ENCODE results near the gene ZBTB21. TPM values are rescaled to one million over a fixed set of nuclear protein-coding genes. Genes with fewer than 3 reads are reported as not detected.

ZBTB21 gene
- total RNA-seq, 6 donors from 2014 or later, result 12.4 to 28.3 (median 16.7) TPM

DNA sequence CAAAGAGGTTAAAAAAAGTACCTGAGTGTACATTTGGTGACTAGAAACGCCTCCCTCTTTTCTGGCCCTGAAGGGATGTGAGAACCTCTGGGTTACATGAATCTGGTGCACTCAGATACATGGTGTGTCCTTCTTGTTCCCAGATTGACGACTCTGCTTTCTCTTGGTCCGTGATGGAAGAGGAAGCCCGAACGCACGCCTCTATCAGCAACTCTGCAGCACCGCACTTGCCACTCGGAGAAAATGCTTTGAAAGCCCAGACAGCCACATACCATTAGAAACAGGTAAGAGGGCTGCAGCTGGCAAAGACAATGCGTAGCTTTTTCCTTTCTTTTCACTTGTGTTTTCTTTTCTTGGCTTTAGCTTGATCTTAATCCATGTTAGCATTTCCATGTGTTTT lies 21.1 kb upstream of the ZBTB21 start:
- no peak overlapping the region for H3K27ac ChIP-seq
- 72 to 85% methylated on average over 9 of the region's 9 CpGs for WGBS, 2 donors
- TF ChIP-seq POLR2A (IDR thresholded peaks at IDR 0.05) (no peak), POLR2AphosphoS5 (IDR thresholded peaks at IDR 0.05) (no peak), EP300 (IDR thresholded peaks at IDR 0.05) (no peak)
- TF ChIP-seq, protein P1, sequence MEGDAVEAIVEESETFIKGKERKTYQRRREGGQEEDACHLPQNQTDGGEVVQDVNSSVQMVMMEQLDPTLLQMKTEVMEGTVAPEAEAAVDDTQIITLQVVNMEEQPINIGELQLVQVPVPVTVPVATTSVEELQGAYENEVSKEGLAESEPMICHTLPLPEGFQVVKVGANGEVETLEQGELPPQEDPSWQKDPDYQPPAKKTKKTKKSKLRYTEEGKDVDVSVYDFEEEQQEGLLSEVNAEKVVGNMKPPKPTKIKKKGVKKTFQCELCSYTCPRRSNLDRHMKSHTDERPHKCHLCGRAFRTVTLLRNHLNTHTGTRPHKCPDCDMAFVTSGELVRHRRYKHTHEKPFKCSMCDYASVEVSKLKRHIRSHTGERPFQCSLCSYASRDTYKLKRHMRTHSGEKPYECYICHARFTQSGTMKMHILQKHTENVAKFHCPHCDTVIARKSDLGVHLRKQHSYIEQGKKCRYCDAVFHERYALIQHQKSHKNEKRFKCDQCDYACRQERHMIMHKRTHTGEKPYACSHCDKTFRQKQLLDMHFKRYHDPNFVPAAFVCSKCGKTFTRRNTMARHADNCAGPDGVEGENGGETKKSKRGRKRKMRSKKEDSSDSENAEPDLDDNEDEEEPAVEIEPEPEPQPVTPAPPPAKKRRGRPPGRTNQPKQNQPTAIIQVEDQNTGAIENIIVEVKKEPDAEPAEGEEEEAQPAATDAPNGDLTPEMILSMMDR (IDR thresholded peaks at IDR 0.05), result no peak
- DNase-seq (no peak), ATAC-seq (ENCODE audit: low FRiP score in 2 of 2) (no peak)
- H3K27me3 ChIP-seq, result no peaks in the 10 kb centered on the region
- no peaks in the 10 kb centered on the region for H3K9me3 ChIP-seq
- H3K4me1 ChIP-seq, result no peaks in the 10 kb centered on the region
- H3K36me3 ChIP-seq, result no peaks in the 10 kb centered on the region
- H3K4me3 ChIP-seq, result no peak overlapping the region

DNA sequence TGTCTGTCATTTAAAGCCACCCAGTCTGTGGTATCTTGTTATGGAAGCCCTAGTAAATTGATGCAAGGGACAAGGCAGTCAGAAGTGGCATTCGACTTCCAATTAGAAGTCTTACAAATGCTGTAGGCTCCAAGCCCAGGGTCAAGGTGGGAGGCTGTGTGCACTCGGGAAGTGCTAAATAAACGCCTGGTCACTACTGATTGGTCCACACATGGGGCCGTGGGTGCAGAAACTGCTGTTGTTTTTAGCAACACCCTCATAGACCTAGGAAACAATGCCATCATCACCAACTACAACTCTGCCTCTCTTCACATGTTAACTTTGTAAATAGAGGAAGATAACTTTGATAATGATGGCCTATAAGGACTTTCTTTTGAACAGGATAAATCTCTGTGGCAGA lies 20.2 kb upstream of the ZBTB21 start:
- Histone ChIP-seq H3K4me1 (no peaks in the 10 kb centered on the region), H3K9me3 (no peaks in the 10 kb centered on the region), H3K36me3 (no peaks in the 10 kb centered on the region), H3K27me3 (no peaks in the 10 kb centered on the region), H3K4me3 (no peak overlapping the region), H3K27ac (no peak overlapping the region)
- ATAC-seq (ENCODE audit: low FRiP score in 2 of 2) (no peak), DNase-seq (no peak)
- no peak for TF ChIP-seq EP300 (IDR thresholded peaks at IDR 0.05)
- TF ChIP-seq, protein P1 (IDR thresholded peaks at IDR 0.05), result no peak
- TF ChIP-seq POLR2AphosphoS5 (IDR thresholded peaks at IDR 0.05), result no peak
- TF ChIP-seq POLR2A (IDR thresholded peaks at IDR 0.05), result no peak
- 80 to 93% methylated on average over 4 of the region's 4 CpGs for WGBS, 2 donors

DNA sequence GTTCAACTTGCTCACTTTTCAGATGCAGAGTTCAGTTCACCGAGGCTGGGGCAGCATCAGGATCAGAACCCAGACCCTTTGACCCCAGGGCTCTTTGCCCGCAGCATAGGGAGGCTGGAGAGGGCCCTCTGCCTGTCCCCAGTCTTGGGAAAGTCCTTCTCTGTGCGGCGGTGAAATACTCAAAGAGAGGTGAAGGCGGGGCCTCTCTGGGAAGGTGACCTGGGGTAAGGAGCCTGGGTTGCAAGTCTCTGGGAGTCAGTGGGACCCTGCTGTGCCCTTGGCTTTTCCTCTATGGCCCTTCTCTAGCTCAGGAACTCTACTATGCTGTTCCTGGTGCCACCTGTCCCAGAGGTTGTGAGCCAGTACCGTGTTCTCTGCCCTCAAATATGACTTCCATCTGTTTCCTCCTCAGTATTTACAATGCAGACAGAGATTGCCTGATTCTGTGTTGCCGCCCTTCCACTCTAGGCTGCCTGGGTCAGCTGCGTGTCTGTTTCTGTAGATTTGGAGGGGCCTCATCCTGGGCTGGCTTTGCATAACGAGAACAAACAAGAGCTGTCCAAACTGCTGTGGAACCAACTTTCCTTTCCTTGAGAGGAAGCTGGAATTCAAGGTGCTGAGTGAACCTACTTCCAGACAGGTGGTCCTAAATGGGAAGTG lies 18.7 kb upstream of the ZBTB21 start:
- Histone ChIP-seq H3K4me1 (peaks cover 0 to 8% (median 0%) of the 10 kb centered on the region in 4 donors), H3K36me3 (no peaks in the 10 kb centered on the region), H3K27me3 (no peaks in the 10 kb centered on the region), H3K4me3 (no peak overlapping the region), H3K9me3 (no peaks in the 10 kb centered on the region), H3K27ac (no peak overlapping the region)
- TF ChIP-seq POLR2AphosphoS5 (IDR thresholded peaks at IDR 0.05), result no peak
- no peak for TF ChIP-seq POLR2A (IDR thresholded peaks at IDR 0.05)
- TF ChIP-seq, protein P1 (IDR thresholded peaks at IDR 0.05), result no peak
- no peak for TF ChIP-seq EP300 (IDR thresholded peaks at IDR 0.05)
- DNase-seq, result no peak
- ATAC-seq (ENCODE audit: low FRiP score in 2 of 2), result no peak
- WGBS, 2 donors, result 46 to 68% methylated on average over 4 to 9 of the region's 9 CpGs

DNA sequence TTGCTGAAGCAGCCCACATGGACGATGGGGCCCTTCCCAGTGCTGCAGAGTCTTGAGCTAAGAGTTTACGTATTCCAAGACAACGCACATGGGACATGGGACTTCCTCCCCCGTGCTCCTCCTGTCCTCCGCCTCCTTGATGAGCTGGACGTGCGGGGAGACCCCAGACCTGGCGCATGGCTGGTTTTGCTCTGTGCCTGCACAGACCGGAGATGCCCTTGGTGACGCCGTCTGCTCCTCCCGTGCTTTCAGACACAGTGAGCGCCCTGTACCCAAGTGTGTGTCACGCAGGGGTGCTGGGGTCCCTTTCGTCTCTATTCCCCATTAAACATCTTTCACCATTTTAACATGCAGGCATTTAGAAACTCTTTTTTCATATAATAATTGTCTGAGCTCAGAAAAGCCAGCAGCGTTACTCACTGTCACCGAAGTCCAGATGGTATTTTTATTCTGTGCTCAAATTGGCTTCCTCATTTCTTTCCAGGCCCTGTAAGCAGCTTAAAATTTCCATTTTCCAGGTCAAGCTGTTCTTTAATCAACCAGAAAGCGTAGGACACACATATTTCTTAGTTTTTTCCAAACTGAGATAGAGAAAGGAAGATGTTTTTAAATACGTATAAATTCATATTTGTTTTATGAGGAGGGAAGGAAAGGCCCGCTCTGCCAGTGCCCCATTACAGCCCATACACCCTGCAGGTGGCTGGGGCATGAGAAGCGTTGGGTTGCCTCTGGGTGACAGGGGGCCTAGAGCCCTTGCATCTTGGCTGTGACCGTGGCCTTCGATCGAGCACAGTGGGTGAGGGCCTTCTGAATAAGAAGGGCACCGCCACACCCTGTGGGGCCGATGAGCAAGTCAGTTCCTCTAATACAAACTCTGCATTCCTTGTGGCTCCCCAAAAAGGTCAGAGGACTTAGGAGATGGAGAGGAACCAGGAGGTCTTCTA lies 17.9 kb upstream of the ZBTB21 start:
- Histone ChIP-seq H3K36me3 (no peaks in the 10 kb centered on the region), H3K9me3 (no peaks in the 10 kb centered on the region), H3K27me3 (no peaks in the 10 kb centered on the region), H3K4me3 (no peak overlapping the region), H3K4me1 (peaks cover 0 to 8% (median 0%) of the 10 kb centered on the region in 4 donors), H3K27ac (no peak overlapping the region)
- WGBS, 2 donors, result 80 to 87% methylated on average over 24 to 26 of the region's 26 CpGs
- peak in 1 of 2 donors; percentile 43 for DNase-seq
- TF ChIP-seq POLR2A (IDR thresholded peaks at IDR 0.05) (no peak), POLR2AphosphoS5 (IDR thresholded peaks at IDR 0.05) (no peak), EP300 (IDR thresholded peaks at IDR 0.05) (no peak)
- TF ChIP-seq, protein P1 (IDR thresholded peaks at IDR 0.05), result no peak
- ATAC-seq (ENCODE audit: low FRiP score in 2 of 2), result no peak

Measured in upper lobe of left lung (tissue), 6 donors.